IMR-90 (cell line): ENCODE measurements around the gene FGFR4. TPM values are rescaled to one million over a fixed set of nuclear protein-coding genes. Genes with fewer than 3 reads are reported as not detected.

Source experiments
- ATAC-seq: fragments of 200-7000 bp; cut with Tn5 transposase; 2 replicates; pipeline ENCODE4 v1.9.1; 2020; ENCODE audit warnings: low read depth, mild to moderate bottlenecking, moderate library complexity
- BruUV-seq: library from RNA; stranded (reverse); fragments of 400-500 nt; replicated peaks from 2 replicates; lab custom pipeline; 2021; lab: Mats Ljungman, UMichigan
- CTCF ChIA-PET: fragments of 300-600 bp; formaldehyde crosslinking; extraction: SDS; loops from one replicate; lab custom pipeline; 2021; ENCODE audit warnings: antibody characterized with exemption; lab: Yijun Ruan, JAX
- POLR2A ChIA-PET: fragments of 300-600 bp; sonication (Branson Sonifier 250); formaldehyde crosslinking; loops from one replicate; lab custom pipeline; 2022; ENCODE audit warnings: antibody characterized with exemption; ENCODE audit not compliant: unreplicated experiment; lab: Charles Lee
- DNase-seq: peaks from one replicate; pipeline ENCODE4 v3.0.0; 2013
- H2AFZ ChIP-seq: replicated peaks from 2 replicates; pipeline ENCODE3; 2013; ENCODE audit warnings: low read length, mild to moderate bottlenecking; ENCODE audit not compliant: poor library complexity
- H2AK5ac ChIP-seq: 2 replicates; pipeline ENCODE4 v1.6.1; 2013; ENCODE audit warnings: low read depth, low read length, inconsistent platforms
- H2AK9ac ChIP-seq: replicated peaks from 2 replicates; pipeline ENCODE3; 2013; ENCODE audit warnings: mild to moderate bottlenecking, low read depth, low read length, moderate library complexity; ENCODE audit not compliant: poor library complexity
- H2BK120ac ChIP-seq: 2 replicates; pipeline ENCODE4 v1.6.1; 2013; ENCODE audit warnings: low read depth, low read length, inconsistent platforms
- H2BK15ac ChIP-seq: 3 replicates; pipeline ENCODE4 v1.6.1; 2013; ENCODE audit warnings: low read depth, low read length, inconsistent platforms
- H2BK20ac ChIP-seq: 2 replicates; pipeline ENCODE4 v1.6.1; 2013; ENCODE audit warnings: low read depth, mild to moderate bottlenecking, inconsistent platforms, low read length, moderate library complexity
- H2BK5ac ChIP-seq: 2 replicates; pipeline ENCODE4 v1.6.1; 2013; ENCODE audit warnings: mild to moderate bottlenecking, low read depth, low read length, inconsistent platforms; ENCODE audit not compliant: poor library complexity, severe bottlenecking
- H3K14ac ChIP-seq: replicated peaks from 2 replicates; pipeline ENCODE4 v1.6.1; 2013; ENCODE audit warnings: low read depth, low read length, inconsistent platforms
- H3K18ac ChIP-seq: 2 replicates; pipeline ENCODE4 v1.6.1; 2013; ENCODE audit warnings: low read depth, low read length, control low read depth
- H3K23ac ChIP-seq: 2 replicates; pipeline ENCODE4 v1.6.1; 2013; ENCODE audit warnings: low read depth, low read length, inconsistent platforms
- H3K27ac ChIP-seq: 2 replicates; pipeline ENCODE4 v1.5.1; 2013; ENCODE audit warnings: mild to moderate bottlenecking, control low read depth, low read length; ENCODE audit not compliant: insufficient read depth
- H3K27me3 ChIP-seq: 2 replicates; pipeline ENCODE4 v1.6.1; 2013; ENCODE audit warnings: low read length; ENCODE audit not compliant: control insufficient read depth, insufficient read depth
- H3K36me3 ChIP-seq: 2 replicates; pipeline ENCODE4 v1.6.1; 2013; ENCODE audit warnings: low read length, mixed read lengths; ENCODE audit not compliant: control insufficient read depth, insufficient read depth
- H3K4ac ChIP-seq: 2 replicates; pipeline ENCODE4 v1.6.1; 2013; ENCODE audit warnings: low read depth, low read length, inconsistent platforms
- H3K4me1 ChIP-seq: 2 replicates; pipeline ENCODE4 v1.6.1; 2013; ENCODE audit warnings: low read length, mixed read lengths; ENCODE audit not compliant: control insufficient read depth, insufficient read depth
- H3K4me2 ChIP-seq: 2 replicates; pipeline ENCODE4 v1.6.1; 2013; ENCODE audit warnings: low read depth, mild to moderate bottlenecking, control low read depth, low read length, moderate library complexity
- H3K4me3 ChIP-seq: 2 replicates; pipeline ENCODE4 v1.5.1; 2013; ENCODE audit warnings: low read depth, mild to moderate bottlenecking, control low read depth, low read length, moderate library complexity; ENCODE audit not compliant: insufficient read depth
- H3K56ac ChIP-seq: 2 replicates; pipeline ENCODE4 v1.6.1; 2013; ENCODE audit warnings: low read length, inconsistent platforms; ENCODE audit not compliant: insufficient read depth; ENCODE audit errors: extremely low read depth
- H3K79me1 ChIP-seq, 2 experiments: 2 replicates each; pipeline ENCODE4 v1.6.1; 2013; ENCODE audit warnings: low read length in 2 of 2, inconsistent platforms in 1 of 2, low read depth in 1 of 2
- H3K9ac ChIP-seq: 2 replicates; pipeline ENCODE4 v1.6.1; 2013; ENCODE audit warnings: low read depth, low read length, control low read depth
- H3K9me1 ChIP-seq: 2 replicates; pipeline ENCODE4 v1.6.1; 2013; ENCODE audit warnings: low read length, inconsistent platforms; ENCODE audit not compliant: insufficient read depth
- H3K9me3 ChIP-seq: 2 replicates; pipeline ENCODE4 v1.6.1; 2013; ENCODE audit warnings: low read length; ENCODE audit not compliant: control insufficient read depth, insufficient read depth
- H4K20me1 ChIP-seq: 2 replicates; pipeline ENCODE4 v1.6.1; 2013; ENCODE audit warnings: low read length, inconsistent platforms; ENCODE audit not compliant: insufficient read depth
- H4K5ac ChIP-seq: 2 replicates; pipeline ENCODE4 v1.6.1; 2013; ENCODE audit warnings: mild to moderate bottlenecking, low read depth, low read length, control low read depth
- H4K8ac ChIP-seq, 2 experiments: 2 replicates each; pipeline ENCODE4 v1.6.1; 2013; ENCODE audit warnings: low read depth in 2 of 2, low read length in 2 of 2, control low read depth in 1 of 2, inconsistent platforms in 1 of 2
- H4K91ac ChIP-seq: 2 replicates; pipeline ENCODE4 v1.6.1; 2013; ENCODE audit warnings: low read depth, low read length, inconsistent platforms; ENCODE audit not compliant: insufficient read depth
- CEBPB ChIP-seq: IDR thresholded peaks from 2 replicates; pipeline ENCODE4 v1.6.1; 2012; ENCODE audit warnings: low read depth, low read length, improper control_type of control experiment
- FOS ChIP-seq: fragments of 150-350 bp; IDR thresholded peaks from 2 replicates; pipeline ENCODE4 v1.6.1; 2016; ENCODE audit warnings: low read depth, low read length
- RCOR1 ChIP-seq: IDR thresholded peaks from 2 replicates; pipeline ENCODE4 v1.6.1; 2012; ENCODE audit warnings: mild to moderate bottlenecking, low read length, improper control_type of control experiment; ENCODE audit not compliant: insufficient replicate concordance
- WGBS, 2 experiments: methylation state at CpG; one replicate each; pipeline versions ENCODE4 v1.1.5 to v1.1.7; 2013; ENCODE audit warnings: missing lambda C conversion rate in 2 of 2; ENCODE audit not compliant: insufficient read length in 1 of 2; ENCODE audit errors: extremely low coverage in 2 of 2; 5-methylcytosine and 5-hydroxymethylcytosine counted together
- dilution Hi-C: fragments of 300-500 bp; cut with HindIII; formaldehyde crosslinking; loops from one replicate; pipeline ENCODE4 v1.14.3; 2018; ENCODE audit warnings: low sequenced_read_pairs; ENCODE audit not compliant: unreplicated experiment
- in situ Hi-C: fragments of 300-500 bp; cut with MboI; formaldehyde crosslinking; loops from 3 replicates; pipeline ENCODE4 v1.14.3; 2019; ENCODE audit warnings: low sequenced_read_pairs, inconsistent platforms, mixed read lengths
- intact Hi-C: fragments of 100-400 bp; cut with micrococcal nuclease; formaldehyde crosslinking; loops from 2 replicates; pipeline ENCODE4 v1.10.0; 2022
- polyA plus RNA-seq, 3 experiments: library from polyadenylated mRNA; depleted of rRNA; stranded (reverse); fragments of >200 nt; gene quantifications; 2 replicates each; pipeline ENCODE4 v1.2.3, GENCODE V29; 2012; ENCODE audit warnings: low replicate concordance in 1 of 3
- total RNA-seq: library from RNA; depleted of rRNA; stranded (reverse); fragments of >200 nt; gene quantifications from 2 replicates; pipeline ENCODE4 v1.2.3, GENCODE V29; 2012; rRNA removed

FGFR4 gene
- total and polyA plus RNA-seq, 2 of the 4 experiments (the other 2 are of a cell fraction) = 0.90 to 2.4 TPM

GRCh38 chr5:177146891-177147638 lies 60.4 kb downstream of the FGFR4 start:
- peak overlapping the region; percentile 33 for H3K27ac ChIP-seq
- ChIA-PET CTCF (interaction anchor here (0.7 kb wide), 1 partner anchor 10 kb away, joined by 3 read pairs; no protein-coding TSS in a partner anchor), POLR2A (no interaction called here)
- 0 out of 2 replicates have a peak overlapping the region, but pooled peaks have one; percentile 38 for H4K91ac ChIP-seq
- H3K4me2 ChIP-seq = no peak overlapping the region
- dilution Hi-C loops (no loop called here), in situ Hi-C loops (no loop called here), intact Hi-C loops (no loop called here)
- no peak overlapping the region for H3K9ac ChIP-seq
- peak; percentile 63 for DNase-seq
- peak overlapping the region; percentile 67 for H2AFZ ChIP-seq
- peaks cover 4% of the 10 kb centered on the region; the same call in 1 of the 2 replicates for H4K20me1 ChIP-seq
- H2AK5ac ChIP-seq = peak overlapping the region; percentile 41; the same call in 1 of the 2 replicates
- H3K4me3 ChIP-seq = no peak overlapping the region
- BruUV-seq = no TSS peak
- WGBS, 2 experiments = no CpG with 5 or more reads among the region's 17 CpGs
- peak overlapping the region; percentile 18; the same call in 1 of the 2 replicates for H4K5ac ChIP-seq
- H3K56ac ChIP-seq = no peak overlapping the region
- peaks cover 6% of the 10 kb centered on the region; the same call in 1 of the 2 replicates for H3K9me1 ChIP-seq
- no peaks in the 10 kb centered on the region for H3K27me3 ChIP-seq
- H3K4ac ChIP-seq = peak overlapping the region; percentile 9
- H3K9me3 ChIP-seq = no peaks in the 10 kb centered on the region
- ATAC-seq = peak; percentile 88
- peaks cover 15 to 68% of the 10 kb centered on the region in 2 experiments for H3K79me1 ChIP-seq
- H3K4me1 ChIP-seq = peaks cover 5% of the 10 kb centered on the region; the same call in 1 of the 2 replicates
- 0 out of 2 replicates have a peak, but pooled peaks have one; percentile 5 for TF ChIP-seq CEBPB
- no peak for TF ChIP-seq RCOR1
- peak; percentile 77 for TF ChIP-seq FOS
- no peak overlapping the region for H2BK20ac ChIP-seq
- H3K36me3 ChIP-seq = peaks cover 25% of the 10 kb centered on the region
- H3K18ac ChIP-seq = no peak overlapping the region
- H4K8ac ChIP-seq = peak overlapping the region in 1 of 2 experiments; percentile 75; a peak in 2 of 4 replicates
- no peak overlapping the region for H2BK15ac ChIP-seq
- H3K14ac ChIP-seq = peak overlapping the region; percentile 4; the same call in 1 of the 2 replicates
- H2BK5ac ChIP-seq = peak overlapping the region; percentile 37
- H2AK9ac ChIP-seq = peak overlapping the region; percentile 78
- H3K23ac ChIP-seq = no peak overlapping the region
- peak overlapping the region; percentile 1; the same call in 1 of the 2 replicates for H2BK120ac ChIP-seq

Other genes with a start within 250 kb of the FGFR4 start
- not detected in 2 replicates for gene HK3, start 187.6 kb upstream of the FGFR4 start, total RNA-seq
- gene HK3, start 187.6 kb upstream of the FGFR4 start, polyA plus RNA-seq (2012; rRNA removed) = not detected in 2 replicates
- gene UIMC1, start 80.1 kb upstream of the FGFR4 start, total RNA-seq = 23.1 and 27.6 TPM in 2 replicates
- 15.7 and 19.5 TPM in 2 replicates for gene UIMC1, start 80.1 kb upstream of the FGFR4 start, polyA plus RNA-seq (2012; rRNA removed)
- 14.7 and 15.1 TPM in 2 replicates for gene ZNF346, start 64.2 kb upstream of the FGFR4 start, total RNA-seq
- gene ZNF346, start 64.2 kb upstream of the FGFR4 start, polyA plus RNA-seq (2012; rRNA removed) = 15.7 and 17.0 TPM in 2 replicates
- 31.0 and 34.2 TPM in 2 replicates for gene NSD1, start 46.9 kb downstream of the FGFR4 start, total RNA-seq
- 7.7 and 8.1 TPM in 2 replicates for gene NSD1, start 46.9 kb downstream of the FGFR4 start, polyA plus RNA-seq (2012; rRNA removed)
- gene RAB24, start 216.8 kb downstream of the FGFR4 start, total RNA-seq = 15.6 and 18.5 TPM in 2 replicates
- gene RAB24, start 216.8 kb downstream of the FGFR4 start, polyA plus RNA-seq (2012; rRNA removed) = 60.8 and 71.1 TPM in 2 replicates
- 115 and 116 TPM in 2 replicates for gene PRELID1, start 216.9 kb downstream of the FGFR4 start, total RNA-seq
- gene PRELID1, start 216.9 kb downstream of the FGFR4 start, polyA plus RNA-seq (2012; rRNA removed) = 239 and 277 TPM in 2 replicates
- 5.6 and 7.3 TPM in 2 replicates for gene MXD3, start 225.0 kb downstream of the FGFR4 start, total RNA-seq
- gene MXD3, start 225.0 kb downstream of the FGFR4 start, polyA plus RNA-seq (2012; rRNA removed) = 12.9 and 14.5 TPM in 2 replicates